Tibial nerve (tissue), 4 donors: ENCODE measurements around the gene ACVR1B.

Experiments
- EP300 ChIP-seq, 2 donors: sonication (generic); formaldehyde crosslinking; IDR thresholded peaks; one replicate each; pipeline ENCODE4 v1.6.1; 2017; ENCODE audit warnings: antibody characterized with exemption in 2 of 2, mild to moderate bottlenecking in 1 of 2
- POLR2A ChIP-seq, 2 donors: fragments of 450-650 bp; IDR thresholded peaks; one replicate each; pipeline ENCODE4 v1.6.1; 2017; ENCODE audit warnings: antibody characterized with exemption in 2 of 2, mild to moderate bottlenecking in 2 of 2, moderate library complexity in 2 of 2
- TF ChIP-seq, protein P1 (sequence below), 5 experiments: fragments of 200-600 bp in 3 of 5; fragments of 450-650 bp in 2 of 5; sonication (generic) in 3 of 5; IDR thresholded peaks; one replicate each; pipeline ENCODE4 v1.5.1; 2016 to 2019; ENCODE audit warnings: antibody characterized with exemption in 5 of 5, mild to moderate bottlenecking in 3 of 5, moderate library complexity in 2 of 5

DNA sequence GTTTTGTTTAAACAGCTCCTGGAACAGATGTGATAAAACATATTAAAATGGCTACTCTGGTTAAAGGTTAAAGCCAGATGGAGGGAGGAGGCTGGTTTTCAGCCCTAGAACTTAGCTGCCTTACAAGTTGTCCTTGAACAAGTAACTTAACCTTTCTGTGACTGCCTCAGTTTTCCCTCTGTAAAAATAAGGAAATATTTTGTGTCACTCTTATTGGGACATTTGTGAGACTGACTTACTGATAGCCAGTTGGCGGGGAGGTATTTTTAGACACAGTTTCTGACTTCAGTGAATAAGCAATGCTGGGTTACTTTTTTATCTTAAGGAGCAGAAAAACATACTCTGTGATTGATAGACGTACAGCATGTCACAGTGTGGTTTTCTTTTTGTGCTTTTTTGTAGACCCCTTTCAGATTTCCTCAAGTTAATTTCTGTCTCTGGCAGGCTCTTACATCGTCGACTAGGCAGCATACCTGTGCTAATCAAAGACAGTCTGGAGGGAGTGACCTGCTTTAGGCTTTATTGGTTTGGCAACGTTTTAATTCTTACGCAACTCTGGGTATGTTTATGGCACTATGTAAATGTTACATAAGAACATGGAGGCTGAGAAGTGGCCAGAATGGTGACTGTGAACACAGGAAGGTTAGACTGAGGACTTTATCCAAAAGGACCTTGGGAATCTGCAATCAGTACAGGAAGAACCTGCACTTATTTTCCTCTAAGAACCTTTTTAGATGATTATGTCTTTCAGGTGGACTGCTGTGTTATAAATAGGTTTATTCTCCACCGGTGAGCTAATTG, 3.3 kb downstream of the ACVR1B start:
- TF ChIP-seq, protein P1, sequence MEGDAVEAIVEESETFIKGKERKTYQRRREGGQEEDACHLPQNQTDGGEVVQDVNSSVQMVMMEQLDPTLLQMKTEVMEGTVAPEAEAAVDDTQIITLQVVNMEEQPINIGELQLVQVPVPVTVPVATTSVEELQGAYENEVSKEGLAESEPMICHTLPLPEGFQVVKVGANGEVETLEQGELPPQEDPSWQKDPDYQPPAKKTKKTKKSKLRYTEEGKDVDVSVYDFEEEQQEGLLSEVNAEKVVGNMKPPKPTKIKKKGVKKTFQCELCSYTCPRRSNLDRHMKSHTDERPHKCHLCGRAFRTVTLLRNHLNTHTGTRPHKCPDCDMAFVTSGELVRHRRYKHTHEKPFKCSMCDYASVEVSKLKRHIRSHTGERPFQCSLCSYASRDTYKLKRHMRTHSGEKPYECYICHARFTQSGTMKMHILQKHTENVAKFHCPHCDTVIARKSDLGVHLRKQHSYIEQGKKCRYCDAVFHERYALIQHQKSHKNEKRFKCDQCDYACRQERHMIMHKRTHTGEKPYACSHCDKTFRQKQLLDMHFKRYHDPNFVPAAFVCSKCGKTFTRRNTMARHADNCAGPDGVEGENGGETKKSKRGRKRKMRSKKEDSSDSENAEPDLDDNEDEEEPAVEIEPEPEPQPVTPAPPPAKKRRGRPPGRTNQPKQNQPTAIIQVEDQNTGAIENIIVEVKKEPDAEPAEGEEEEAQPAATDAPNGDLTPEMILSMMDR (IDR thresholded peaks at IDR 0.05) = no peak
- TF ChIP-seq EP300 (IDR thresholded peaks at IDR 0.05) = no peak
- no peak for TF ChIP-seq POLR2A (IDR thresholded peaks at IDR 0.05)
